ENCODE results near the gene COL12A1. TPM values are rescaled to one million over a fixed set of nuclear protein-coding genes. Genes with fewer than 3 reads are reported as not detected.

Gene COL12A1
- polyA plus RNA-seq, 1 donor from 2014 or later, result 0.63 TPM

- TF ChIP-seq TAF1 (IDR thresholded peaks at IDR 0.05; ENCODE audit: low read depth) (no peak), MXI1 (conservative IDR thresholded peaks at IDR 0.05; ENCODE audit: poor library complexity, severe bottlenecking) (no peak), RAD21 (conservative IDR thresholded peaks at IDR 0.05) (no peak), EP300 (conservative IDR thresholded peaks at IDR 0.05; ENCODE audit: poor library complexity, severe bottlenecking) (no peak), EZH2 (IDR thresholded peaks at IDR 0.05; ENCODE audit: borderline replicate concordance, insufficient read depth, low read length, poor library complexity, severe bottlenecking) (no peak), POLR2AphosphoS5 (IDR thresholded peaks at IDR 0.05) (no peak), SMC3 (conservative IDR thresholded peaks at IDR 0.05; ENCODE audit: poor library complexity) (no peak), REST (IDR thresholded peaks at IDR 0.05; ENCODE audit: borderline replicate concordance) (no peak), CTCF (IDR thresholded peaks at IDR 0.05; ENCODE audit: poor library complexity, severe bottlenecking) (no peak)
- Histone ChIP-seq H2AFZ (ENCODE audit: low read depth, low read length) (no peak overlapping the region), H3F3A (ENCODE audit: insufficient read depth, low read length, poor library complexity, severe bottlenecking) (no peaks in the 10 kb centered on the region), H3K9me2 (ENCODE audit: insufficient read depth, low read length) (no peaks in the 10 kb centered on the region), H3K36me3 (ENCODE audit: insufficient read depth, low read length) (no peaks in the 10 kb centered on the region), H3K27me3 (ENCODE audit: insufficient read depth, low read depth, low read length) (no peaks in the 10 kb centered on the region), H3K79me2 (replicated peaks; ENCODE audit: insufficient read depth, low read length) (no peaks in the 10 kb centered on the region), H3K27ac (ENCODE audit: low read length) (no peak overlapping the region), H4K20me1 (ENCODE audit: insufficient read depth) (no peaks in the 10 kb centered on the region), H3K9ac (ENCODE audit: low read length) (no peak overlapping the region), H3K9me3 (ENCODE audit: low read length) (no peaks in the 10 kb centered on the region), H3K4me3 (ENCODE audit: low read length) (no peak overlapping the region), H3K4me2 (ENCODE audit: low read length) (no peak overlapping the region)
Observed at GRCh38 chr6:75049308-75049707, 156.5 kb downstream of the COL12A1 start.

- Histone ChIP-seq H3K4me2 (ENCODE audit: low read length) (no peak overlapping the region), H3K9ac (ENCODE audit: low read length) (no peak overlapping the region), H3K36me3 (ENCODE audit: insufficient read depth, low read length) (no peaks in the 10 kb centered on the region), H3K79me2 (replicated peaks; ENCODE audit: insufficient read depth, low read length) (no peaks in the 10 kb centered on the region), H3F3A (ENCODE audit: insufficient read depth, low read length, poor library complexity, severe bottlenecking) (no peaks in the 10 kb centered on the region), H3K27me3 (ENCODE audit: insufficient read depth, low read depth, low read length) (no peaks in the 10 kb centered on the region), H3K9me3 (ENCODE audit: low read length) (no peaks in the 10 kb centered on the region), H3K9me2 (ENCODE audit: insufficient read depth, low read length) (no peaks in the 10 kb centered on the region), H2AFZ (ENCODE audit: low read depth, low read length) (no peak overlapping the region), H3K27ac (ENCODE audit: low read length) (no peak overlapping the region), H4K20me1 (ENCODE audit: insufficient read depth) (no peaks in the 10 kb centered on the region), H3K4me3 (ENCODE audit: low read length) (no peak overlapping the region)
- TF ChIP-seq SMC3 (conservative IDR thresholded peaks at IDR 0.05; ENCODE audit: poor library complexity) (no peak), REST (IDR thresholded peaks at IDR 0.05; ENCODE audit: borderline replicate concordance) (no peak), CTCF (IDR thresholded peaks at IDR 0.05; ENCODE audit: poor library complexity, severe bottlenecking) (no peak), MXI1 (conservative IDR thresholded peaks at IDR 0.05; ENCODE audit: poor library complexity, severe bottlenecking) (no peak), POLR2AphosphoS5 (IDR thresholded peaks at IDR 0.05) (no peak), RAD21 (conservative IDR thresholded peaks at IDR 0.05) (no peak), EP300 (conservative IDR thresholded peaks at IDR 0.05; ENCODE audit: poor library complexity, severe bottlenecking) (no peak), EZH2 (IDR thresholded peaks at IDR 0.05; ENCODE audit: borderline replicate concordance, insufficient read depth, low read length, poor library complexity, severe bottlenecking) (no peak), TAF1 (IDR thresholded peaks at IDR 0.05; ENCODE audit: low read depth) (no peak)
Observed at GRCh38 chr6:75044846-75045245, 161.0 kb downstream of the COL12A1 start.
